GM04503 (cell line): ENCODE measurements around the gene RAF1.
"Not testable (repeated sequence)": the region's sequence is repeated elsewhere in the genome, so short reads cannot be mapped to it uniquely, and the experiment has no call there.

Source experiments
- DNase-seq: peaks from one replicate; pipeline ENCODE4 v3.0.0-alpha.2; 2012; ENCODE audit warnings: low read depth

The RAF1 gene

DNA sequence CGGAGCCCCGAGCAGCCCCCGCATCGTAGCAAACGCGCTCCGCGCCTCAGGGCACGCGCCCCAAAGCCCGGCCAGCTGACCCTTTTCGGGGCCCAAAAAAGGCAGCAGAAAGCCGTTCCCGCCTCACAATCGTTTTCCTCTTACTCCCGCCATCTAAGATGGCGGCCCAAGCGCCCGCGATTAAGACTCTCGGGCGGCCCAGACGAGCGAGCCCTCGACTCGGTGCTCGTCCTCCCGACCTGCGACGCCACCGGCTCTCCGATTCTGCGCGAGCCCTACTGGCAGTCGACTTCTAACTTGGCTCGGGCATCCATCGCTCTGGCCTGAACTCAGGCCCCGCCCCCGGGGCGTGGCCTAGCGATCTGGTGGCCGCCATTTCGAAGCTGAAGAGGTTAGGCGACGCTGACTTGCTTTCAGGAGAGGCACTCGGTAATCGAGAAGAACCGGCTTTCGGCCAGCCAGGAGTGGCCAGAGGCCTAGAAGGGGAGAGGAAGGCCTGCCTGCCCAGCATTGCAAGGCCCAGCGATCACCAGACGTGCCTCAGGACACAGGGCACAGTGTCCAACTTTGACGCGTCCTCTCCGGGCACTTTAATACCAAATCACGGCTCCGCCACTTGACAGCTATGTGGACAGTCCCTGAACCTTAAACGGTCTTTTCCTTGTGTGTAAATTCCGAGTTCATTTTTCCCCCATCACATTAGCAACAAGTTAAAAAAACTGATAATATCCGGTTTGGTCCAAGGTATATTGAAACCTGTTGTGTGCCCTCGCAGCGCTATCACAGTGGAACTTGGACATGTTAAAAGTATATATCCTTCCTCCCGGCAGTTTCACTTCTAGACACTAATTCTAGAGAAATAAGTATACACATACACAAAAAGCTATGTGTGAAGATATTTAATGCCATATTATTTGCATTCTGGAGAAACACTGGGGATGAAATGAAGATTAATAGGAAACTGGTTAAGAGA, at the start of gene RAF1:
TSS of gene RAF1 (minus strand) at position 182 of the 973 bp plus-strand sequence. CDS start 45,396 bp downstream, outside the sequence.
- DNase-seq = peak; percentile 89

- DNase-seq = no peak
Observed at GRCh38 chr3:12710062-12710461, 46.1 kb upstream of the RAF1 start.

- DNase-seq = no peak
Observed at GRCh38 chr3:12709334-12709733, 45.4 kb upstream of the RAF1 start.

GRCh38 chr3:12708584-12709192, 44.8 kb upstream of the RAF1 start:
- peak; percentile 72 for DNase-seq

- no peak for DNase-seq
Observed at GRCh38 chr3:12707449-12707848, 43.5 kb upstream of the RAF1 start.

- DNase-seq = no peak
Observed at GRCh38 chr3:12706504-12707253, 42.8 kb upstream of the RAF1 start.

GRCh38 chr3:12705981-12706380, 42.1 kb upstream of the RAF1 start:
- peak; percentile 68 for DNase-seq

DNA sequence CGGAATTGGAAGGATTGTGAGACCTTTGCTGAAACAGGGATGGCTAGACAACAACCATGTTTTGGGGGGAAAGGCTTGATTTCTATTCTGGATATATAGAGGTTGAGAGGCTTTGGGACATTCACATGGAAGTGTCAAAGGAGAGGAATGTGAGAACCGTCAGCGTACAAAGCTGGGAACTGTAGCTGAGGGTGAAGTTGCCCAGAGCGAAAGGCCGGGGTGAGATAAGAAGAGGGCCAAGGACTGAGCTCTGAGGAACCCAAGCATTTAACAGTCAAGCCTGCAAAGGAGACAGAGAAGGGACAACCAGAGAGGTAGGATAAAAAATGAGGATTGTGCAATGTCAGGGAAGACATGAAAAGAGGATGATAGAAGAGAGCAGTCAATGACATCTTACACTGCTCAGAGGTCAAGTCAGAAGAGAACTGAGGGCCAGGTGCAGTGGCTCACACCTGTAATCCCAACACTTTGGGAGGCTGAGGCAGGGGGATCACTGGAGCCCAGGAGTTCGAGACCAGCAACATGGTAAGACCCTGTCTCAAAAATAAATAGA, 41.5 kb upstream of the RAF1 start:
- DNase-seq = no peak

DNA sequence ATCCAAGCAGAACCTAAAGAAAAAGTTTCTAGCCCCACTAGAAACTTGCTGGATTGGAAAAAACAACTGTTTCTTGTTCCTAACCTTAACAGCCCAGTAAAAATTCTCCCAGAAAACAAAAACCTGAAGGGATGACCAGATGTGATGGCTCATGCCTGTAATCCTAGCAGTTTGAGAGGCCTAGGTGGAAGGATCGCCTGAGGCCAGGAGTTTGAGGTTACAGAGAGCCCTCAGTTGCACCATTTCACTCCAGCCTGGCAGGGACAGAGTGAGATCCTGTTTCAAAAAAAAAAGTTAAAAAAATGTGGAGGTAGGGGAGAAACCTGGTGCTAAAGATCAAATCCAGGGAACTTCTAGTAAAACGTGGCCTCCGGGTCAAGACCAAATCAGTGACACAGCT, 38.6 kb upstream of the RAF1 start:
- DNase-seq = no peak

- DNase-seq = not testable (repeated sequence)
Observed at GRCh38 chr3:12701601-12702000, 37.7 kb upstream of the RAF1 start.

DNA sequence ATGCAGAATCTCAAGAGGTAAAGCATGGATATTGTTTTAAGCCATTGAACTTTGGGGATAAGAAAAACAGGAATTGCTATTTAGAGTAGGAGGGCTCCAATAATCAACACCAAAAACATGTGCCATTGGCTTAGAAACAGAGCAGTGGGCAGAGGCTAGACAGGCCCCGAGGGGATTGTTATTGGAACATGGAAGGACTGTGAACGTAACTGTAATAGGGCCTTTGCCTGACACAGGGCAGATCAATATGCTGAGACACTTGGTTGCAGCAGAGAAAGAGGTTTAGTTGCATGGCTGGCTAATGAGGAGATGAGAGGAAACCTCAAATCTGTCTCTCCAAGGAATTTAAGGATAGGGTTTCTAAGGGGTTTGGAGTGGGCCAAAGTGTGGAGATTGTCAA, 36.9 kb upstream of the RAF1 start:
- DNase-seq = no peak

GRCh38 chr3:12695916-12696315, 32.0 kb upstream of the RAF1 start:
- DNase-seq = no peak

- DNase-seq = no peak
Observed at GRCh38 chr3:12695112-12695511, 31.2 kb upstream of the RAF1 start.

DNA sequence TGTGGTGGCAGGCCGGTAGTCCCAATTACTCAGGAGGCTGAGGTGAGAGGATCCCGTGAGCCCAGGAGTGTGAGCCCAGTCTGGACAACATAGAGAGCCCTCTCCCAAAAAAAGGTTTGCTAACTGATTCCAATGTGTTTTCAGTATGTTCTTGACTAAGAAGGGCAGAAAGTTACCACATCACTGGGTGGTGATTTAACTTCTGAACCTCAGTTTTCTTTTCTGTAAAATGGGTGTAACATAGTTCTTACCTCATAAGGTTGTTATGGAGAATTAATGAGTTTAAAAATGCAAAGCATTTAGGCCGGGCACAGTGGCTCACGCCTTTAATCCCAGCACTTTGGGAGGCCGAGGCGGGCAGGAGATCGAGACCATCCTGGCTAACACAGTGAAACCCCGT, 28.5 kb upstream of the RAF1 start:
- DNase-seq = no peak

GRCh38 chr3:12689997-12690711, 26.2 kb upstream of the RAF1 start:
- DNase-seq = no peak

GRCh38 chr3:12687948-12688347, 24.0 kb upstream of the RAF1 start:
- no peak for DNase-seq

GRCh38 chr3:12686096-12686495, 22.2 kb upstream of the RAF1 start:
- DNase-seq = no peak

- peak; percentile 84 for DNase-seq
Observed at GRCh38 chr3:12681943-12682390, 18.1 kb upstream of the RAF1 start.

DNA sequence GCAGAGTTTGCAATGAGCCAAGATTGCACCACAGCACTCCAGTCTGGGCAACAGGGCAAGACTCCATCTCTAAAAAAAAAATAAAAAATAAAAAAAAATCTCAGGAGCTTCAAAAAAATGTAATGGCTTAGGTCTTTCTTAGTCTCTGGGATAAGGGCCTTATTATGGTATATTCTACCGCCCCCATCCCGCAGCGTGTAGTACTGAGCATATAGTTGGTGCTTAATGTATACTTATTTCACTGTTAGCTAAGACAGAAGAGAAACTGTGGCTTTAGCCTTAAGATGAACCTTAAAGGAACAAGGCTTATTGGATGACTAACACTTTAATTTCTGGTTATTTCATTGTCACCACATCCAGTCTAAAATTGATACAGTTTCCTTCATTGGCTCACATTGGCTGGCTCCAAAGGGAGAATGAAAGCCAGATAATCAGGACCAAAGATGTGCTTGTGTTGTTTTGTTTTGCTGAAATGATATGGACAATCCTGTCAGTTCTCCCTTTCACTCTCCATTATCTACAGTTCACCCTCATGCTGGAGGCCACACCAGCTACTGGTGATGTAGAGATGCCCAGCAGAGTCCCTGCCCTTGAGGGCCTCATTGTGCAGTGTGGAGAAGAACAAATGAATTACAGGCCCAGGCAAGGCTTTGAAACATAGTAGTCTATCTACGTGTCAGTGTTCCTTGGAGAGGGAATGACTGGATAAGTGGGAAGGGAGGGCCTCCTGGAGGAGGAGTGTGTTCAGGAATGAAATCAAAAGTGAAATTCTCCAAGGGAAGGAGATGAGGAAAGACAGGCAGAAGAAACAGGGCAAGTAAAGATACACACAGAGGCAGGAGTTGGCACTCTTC, 17.4 kb upstream of the RAF1 start:
- no peak for DNase-seq

- DNase-seq = peak; percentile 84
Observed at GRCh38 chr3:12679468-12679867, 15.6 kb upstream of the RAF1 start.

DNA sequence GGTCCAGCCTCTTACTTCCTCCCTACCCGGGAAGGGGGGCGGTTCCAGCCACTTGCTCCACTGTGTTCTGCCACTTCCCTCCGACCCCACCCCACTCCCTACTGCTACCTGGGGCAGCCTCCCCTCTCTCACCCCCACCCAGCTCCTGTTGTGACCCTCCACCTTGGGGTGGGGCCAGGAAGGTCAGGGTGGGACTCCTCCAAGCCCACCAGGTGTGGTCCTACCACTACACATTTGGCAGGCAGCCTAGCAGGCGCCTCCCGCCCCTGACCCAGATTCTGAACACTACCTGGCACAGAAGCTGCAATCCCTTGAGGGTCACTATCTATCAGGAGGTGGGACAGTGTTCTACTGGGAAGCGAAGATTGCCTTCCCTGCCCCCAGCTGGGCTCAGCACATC, 13.7 kb upstream of the RAF1 start:
- no peak for DNase-seq
